Neural cell (in vitro differentiated cells): ENCODE measurements around the gene ZNF585A. TPM values are rescaled to one million over a fixed set of nuclear protein-coding genes. Genes with fewer than 3 reads are reported as not detected.

Source experiments
- H2AFZ ChIP-seq: fragments of 200-600, 300-800 bp; sonication (generic), shearing (Covaris generic); 2 replicates; pipeline ENCODE4 v1.6.0; 2014; ENCODE audit warnings: low read depth, mild to moderate bottlenecking, antibody characterized with exemption, low read length, moderate library complexity
- H3F3A ChIP-seq: fragments of 200-600 bp; shearing (Covaris generic); 2 replicates; pipeline ENCODE4 v1.6.1; 2016; ENCODE audit warnings: mild to moderate bottlenecking, moderate library complexity, mixed read lengths, antibody characterized with exemption, low read length; ENCODE audit not compliant: insufficient read depth, poor library complexity, severe bottlenecking
- H3K27ac ChIP-seq: fragments of 200-600, 300-800 bp; sonication (generic), shearing (Covaris generic); 2 replicates; pipeline ENCODE4 v1.5.1; 2014; ENCODE audit warnings: mild to moderate bottlenecking, low read length, moderate library complexity
- H3K27me3 ChIP-seq: fragments of 300-800, 200-600 bp; sonication (generic), shearing (Covaris generic); 2 replicates; pipeline ENCODE4 v1.6.0; 2014; ENCODE audit warnings: mild to moderate bottlenecking, low read depth, low read length, moderate library complexity; ENCODE audit not compliant: insufficient read depth
- H3K36me3 ChIP-seq: fragments of 300-800, 200-600 bp; sonication (generic), shearing (Covaris generic); 2 replicates; pipeline ENCODE4 v1.5.1; 2014; ENCODE audit warnings: mild to moderate bottlenecking, antibody characterized with exemption, low read length, moderate library complexity; ENCODE audit not compliant: insufficient read depth
- H3K4me2 ChIP-seq: fragments of 300-800, 200-600 bp; sonication (generic), shearing (Covaris generic); 2 replicates; pipeline ENCODE4 v1.6.0; 2014; ENCODE audit warnings: mild to moderate bottlenecking, low read length
- H3K4me3 ChIP-seq: fragments of 300-800, 200-600 bp; sonication (generic), shearing (Covaris generic); 2 replicates; pipeline ENCODE4 v1.5.1; 2014; ENCODE audit warnings: mild to moderate bottlenecking, low read length, moderate library complexity
- H3K79me2 ChIP-seq: fragments of 200-600 bp; shearing (Covaris generic); replicated peaks from 2 replicates; pipeline ENCODE4 v1.6.0; 2014; ENCODE audit warnings: mild to moderate bottlenecking, low read length, moderate library complexity; ENCODE audit not compliant: insufficient read depth
- H3K9ac ChIP-seq: fragments of 300-800, 200-600 bp; sonication (generic), shearing (Covaris generic); 2 replicates; pipeline ENCODE4 v1.6.1; 2016; ENCODE audit warnings: mild to moderate bottlenecking, low read length, mixed read lengths
- H3K9me2 ChIP-seq: fragments of 200-600 bp; shearing (Covaris generic); 2 replicates; pipeline ENCODE4 v1.6.1; 2016; ENCODE audit warnings: mild to moderate bottlenecking, low read length, mixed read lengths; ENCODE audit not compliant: insufficient read depth
- H3K9me3 ChIP-seq: fragments of 200-600, 300-800 bp; sonication (generic), shearing (Covaris generic); 2 replicates; pipeline ENCODE4 v1.6.1; 2016; ENCODE audit warnings: mild to moderate bottlenecking, mixed run types, low read length, moderate library complexity, mixed read lengths
- H4K20me1 ChIP-seq: fragments of 200-600 bp; shearing (Covaris generic); 2 replicates; pipeline ENCODE4 v1.6.1; 2016; ENCODE audit warnings: mild to moderate bottlenecking, mixed run types; ENCODE audit not compliant: insufficient read depth
- EP300 ChIP-seq: fragments of 450-650 bp; conservative IDR thresholded peaks from 2 replicates; pipeline ENCODE4 v1.6.1; 2014; ENCODE audit warnings: antibody characterized with exemption, mild to moderate bottlenecking, moderate library complexity; ENCODE audit not compliant: poor library complexity, severe bottlenecking
- EZH2 ChIP-seq: fragments of 200-600, 300-800 bp; shearing (Covaris generic), sonication (generic); IDR thresholded peaks from 2 replicates; pipeline ENCODE4 v1.6.1; 2014; ENCODE audit warnings: antibody characterized with exemption, low read length, borderline replicate concordance, mild to moderate bottlenecking; ENCODE audit not compliant: insufficient read depth, poor library complexity, severe bottlenecking
- MXI1 ChIP-seq: fragments of 450-650 bp; conservative IDR thresholded peaks from 2 replicates; pipeline ENCODE4 v1.6.1; 2014; ENCODE audit warnings: antibody characterized with exemption, mild to moderate bottlenecking; ENCODE audit not compliant: poor library complexity, severe bottlenecking
- POLR2AphosphoS5 ChIP-seq: IDR thresholded peaks from 2 replicates; pipeline ENCODE4 v1.6.1; 2012
- RAD21 ChIP-seq: fragments of 450-650 bp; conservative IDR thresholded peaks from 2 replicates; pipeline ENCODE4 v1.6.1; 2014; ENCODE audit warnings: antibody characterized with exemption, mild to moderate bottlenecking, moderate library complexity
- REST ChIP-seq: IDR thresholded peaks from 2 replicates; pipeline ENCODE4 v1.6.1; 2012; ENCODE audit warnings: borderline replicate concordance
- SMC3 ChIP-seq: fragments of 450-650 bp; conservative IDR thresholded peaks from 2 replicates; pipeline ENCODE4 v1.6.1; 2014; ENCODE audit warnings: antibody characterized with exemption, mild to moderate bottlenecking, moderate library complexity; ENCODE audit not compliant: poor library complexity
- TAF1 ChIP-seq: IDR thresholded peaks from 2 replicates; pipeline ENCODE4 v1.6.1; 2012; ENCODE audit warnings: low read depth
- polyA plus RNA-seq: library from polyadenylated mRNA; depleted of rRNA; stranded (reverse); fragments of >200 nt; gene quantifications from 2 replicates; pipeline ENCODE4 v1.2.3, GENCODE V29; 2014
- TF ChIP-seq, protein P1 (sequence below): fragments of 450-650 bp; IDR thresholded peaks from 2 replicates; pipeline ENCODE4 v1.5.1; 2014; ENCODE audit warnings: antibody characterized with exemption, mild to moderate bottlenecking, moderate library complexity; ENCODE audit not compliant: poor library complexity, severe bottlenecking

ZNF585A gene
- polyA plus RNA-seq, 1 donor from 2014 or later, result 26.3 TPM

DNA sequence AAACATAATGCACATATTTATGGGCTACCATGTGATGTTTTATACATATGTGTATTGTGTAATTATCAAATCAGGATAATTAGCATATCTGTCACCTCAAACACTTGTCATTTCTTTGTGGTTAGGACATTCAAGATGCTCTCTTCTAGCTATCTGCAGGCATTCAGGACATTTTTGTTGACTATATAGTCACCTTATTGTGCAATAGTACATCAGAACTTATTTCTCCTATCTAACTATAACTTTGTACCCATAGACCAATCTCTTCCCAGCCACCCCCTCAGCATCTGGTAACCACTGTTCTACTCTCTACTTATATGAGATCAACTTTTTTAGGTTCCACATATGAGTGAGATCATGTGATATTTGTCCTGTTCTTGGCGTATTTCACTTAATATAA, 73.9 kb downstream of the ZNF585A start:
- Histone ChIP-seq H3K9me3 (peaks cover 36% of the 10 kb centered on the region), H3K4me2 (no peak overlapping the region), H2AFZ (no peak overlapping the region), H3K9me2 (no peaks in the 10 kb centered on the region), H3K9ac (no peak overlapping the region), H3K36me3 (peaks cover 60% of the 10 kb centered on the region), H3K27ac (no peak overlapping the region), H3K4me3 (no peak overlapping the region), H3K27me3 (no peaks in the 10 kb centered on the region), H3F3A (no peaks in the 10 kb centered on the region), H4K20me1 (no peaks in the 10 kb centered on the region), H3K79me2 (no peaks in the 10 kb centered on the region)
- no peak for TF ChIP-seq RAD21

GRCh38 chr19:37095859-37096258, 76.6 kb downstream of the ZNF585A start:
- Histone ChIP-seq H3K27me3 (no peaks in the 10 kb centered on the region), H3F3A (no peaks in the 10 kb centered on the region), H3K4me3 (no peak overlapping the region), H3K9ac (no peak overlapping the region), H3K9me2 (no peaks in the 10 kb centered on the region), H3K9me3 (peaks cover 26% of the 10 kb centered on the region), H2AFZ (no peak overlapping the region), H3K79me2 (no peaks in the 10 kb centered on the region), H4K20me1 (no peaks in the 10 kb centered on the region), H3K27ac (no peak overlapping the region), H3K36me3 (peaks cover 57% of the 10 kb centered on the region), H3K4me2 (no peak overlapping the region)
- TF ChIP-seq REST, result no peak
- no peak for TF ChIP-seq POLR2AphosphoS5
- TF ChIP-seq MXI1, result no peak
- TF ChIP-seq, protein P1, sequence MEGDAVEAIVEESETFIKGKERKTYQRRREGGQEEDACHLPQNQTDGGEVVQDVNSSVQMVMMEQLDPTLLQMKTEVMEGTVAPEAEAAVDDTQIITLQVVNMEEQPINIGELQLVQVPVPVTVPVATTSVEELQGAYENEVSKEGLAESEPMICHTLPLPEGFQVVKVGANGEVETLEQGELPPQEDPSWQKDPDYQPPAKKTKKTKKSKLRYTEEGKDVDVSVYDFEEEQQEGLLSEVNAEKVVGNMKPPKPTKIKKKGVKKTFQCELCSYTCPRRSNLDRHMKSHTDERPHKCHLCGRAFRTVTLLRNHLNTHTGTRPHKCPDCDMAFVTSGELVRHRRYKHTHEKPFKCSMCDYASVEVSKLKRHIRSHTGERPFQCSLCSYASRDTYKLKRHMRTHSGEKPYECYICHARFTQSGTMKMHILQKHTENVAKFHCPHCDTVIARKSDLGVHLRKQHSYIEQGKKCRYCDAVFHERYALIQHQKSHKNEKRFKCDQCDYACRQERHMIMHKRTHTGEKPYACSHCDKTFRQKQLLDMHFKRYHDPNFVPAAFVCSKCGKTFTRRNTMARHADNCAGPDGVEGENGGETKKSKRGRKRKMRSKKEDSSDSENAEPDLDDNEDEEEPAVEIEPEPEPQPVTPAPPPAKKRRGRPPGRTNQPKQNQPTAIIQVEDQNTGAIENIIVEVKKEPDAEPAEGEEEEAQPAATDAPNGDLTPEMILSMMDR, result no peak
- no peak for TF ChIP-seq EZH2
- TF ChIP-seq RAD21, result no peak
- TF ChIP-seq TAF1, result no peak
- TF ChIP-seq EP300, result no peak
- no peak for TF ChIP-seq SMC3

Other genes with a start within 250 kb of the ZNF585A start
- 27.9 and 34.8 TPM in 2 replicates for gene ZNF420, start 94.3 kb downstream of the ZNF585A start, polyA plus RNA-seq
- 10.3 and 21.0 TPM in 2 replicates for gene ZNF585B, start 37.8 kb upstream of the ZNF585A start, polyA plus RNA-seq
- 8.4 and 10.3 TPM in 2 replicates for gene ZNF383, start 45.5 kb upstream of the ZNF585A start, polyA plus RNA-seq
- gene ZNF527, start 198.4 kb upstream of the ZNF585A start, polyA plus RNA-seq, result 13.6 and 18.6 TPM in 2 replicates